Common myeloid progenitor, CD34-positive (primary cell): ENCODE results near the gene SLC22A23.
A peak's percentile ranks its signal among the peaks of the same experiment; 100 is the strongest.
"Not testable (repeated sequence)": the region's sequence is repeated elsewhere in the genome, so short reads cannot be mapped to it uniquely, and the experiment has no call there.

Source experiments
- CTCF ChIA-PET: fragments of 350-600 bp; sonication (Branson Sonifier 250); formaldehyde crosslinking; loops from one replicate; lab custom pipeline; 2021; ENCODE audit warnings: antibody characterized with exemption; lab: Charles Lee
- POLR2A ChIA-PET: fragments of 350-600 bp; sonication (Branson Sonifier 250); formaldehyde crosslinking; loops from one replicate; lab custom pipeline; 2021; ENCODE audit warnings: antibody characterized with exemption; lab: Charles Lee
- DNase-seq, 3 donors: peaks; one replicate each; pipeline versions ENCODE4 v3.0.0 to v3.0.0-alpha.2; 2013
- H3K27ac ChIP-seq, 2 experiments: 1 replicate in 1 of 2; 2 replicates in 1 of 2; pipeline ENCODE4 v1.7.0; 2013; ENCODE audit warnings: inconsistent platforms in 2 of 2, low read length in 2 of 2, mild to moderate bottlenecking in 2 of 2, low read depth in 1 of 2, moderate library complexity in 1 of 2; ENCODE audit not compliant: severe bottlenecking in 2 of 2, insufficient read depth in 1 of 2, poor library complexity in 1 of 2
- H3K27me3 ChIP-seq, 5 experiments: replicated peaks in 2 of 5; 1 replicate in 3 of 5; 2 replicates in 2 of 5; pipeline versions ENCODE4 v1.6.1 to v1.7.0; 2013; ENCODE audit warnings: low read length in 4 of 5, mild to moderate bottlenecking in 2 of 5, moderate library complexity in 2 of 5, inconsistent platforms in 1 of 5; ENCODE audit not compliant: insufficient read depth in 5 of 5, control insufficient read depth in 4 of 5
- H3K36me3 ChIP-seq, 4 experiments: 1 replicate in 2 of 4; 2 replicates in 2 of 4; pipeline versions ENCODE4 v1.6.1 to v1.7.0; 2013; ENCODE audit warnings: low read length in 3 of 4, control low read depth in 1 of 4, mild to moderate bottlenecking in 1 of 4; ENCODE audit not compliant: control insufficient read depth in 4 of 4, insufficient read depth in 4 of 4
- H3K4me1 ChIP-seq, 4 experiments: 1 replicate in 3 of 4; 2 replicates in 1 of 4; pipeline versions ENCODE4 v1.6.1 to v1.7.1; 2013; ENCODE audit warnings: low read length in 3 of 4, mild to moderate bottlenecking in 3 of 4, control low read depth in 1 of 4, inconsistent platforms in 1 of 4, moderate library complexity in 1 of 4; ENCODE audit not compliant: control insufficient read depth in 4 of 4, insufficient read depth in 4 of 4; ENCODE audit errors: control extremely low read depth in 1 of 4
- H3K4me3 ChIP-seq, 7 experiments: 1 replicate in 4 of 7; 2 replicates in 3 of 7; pipeline versions ENCODE4 v1.5.1 to v1.7.0; 2013; ENCODE audit warnings: mild to moderate bottlenecking in 7 of 7, low read length in 6 of 7, moderate library complexity in 6 of 7, inconsistent platforms in 2 of 7, low read depth in 2 of 7, control low read depth in 1 of 7; ENCODE audit not compliant: insufficient read depth in 4 of 7, control insufficient read depth in 1 of 7; ENCODE audit errors: extremely low read depth in 1 of 7
- H3K9me3 ChIP-seq, 5 experiments: 1 replicate in 4 of 5; 2 replicates in 1 of 5; pipeline versions ENCODE4 v1.6.1 to v1.7.1; 2013; ENCODE audit warnings: low read length in 4 of 5, mild to moderate bottlenecking in 2 of 5, inconsistent platforms in 1 of 5, low read depth in 1 of 5, moderate library complexity in 1 of 5; ENCODE audit not compliant: control insufficient read depth in 4 of 5, insufficient read depth in 2 of 5; ENCODE audit errors: control extremely low read depth in 1 of 5
- WGBS: methylation state at CpG from one replicate; pipeline ENCODE4 v1.1.5; 2013; ENCODE audit not compliant: insufficient coverage; 5-methylcytosine and 5-hydroxymethylcytosine counted together

Gene SLC22A23

DNA sequence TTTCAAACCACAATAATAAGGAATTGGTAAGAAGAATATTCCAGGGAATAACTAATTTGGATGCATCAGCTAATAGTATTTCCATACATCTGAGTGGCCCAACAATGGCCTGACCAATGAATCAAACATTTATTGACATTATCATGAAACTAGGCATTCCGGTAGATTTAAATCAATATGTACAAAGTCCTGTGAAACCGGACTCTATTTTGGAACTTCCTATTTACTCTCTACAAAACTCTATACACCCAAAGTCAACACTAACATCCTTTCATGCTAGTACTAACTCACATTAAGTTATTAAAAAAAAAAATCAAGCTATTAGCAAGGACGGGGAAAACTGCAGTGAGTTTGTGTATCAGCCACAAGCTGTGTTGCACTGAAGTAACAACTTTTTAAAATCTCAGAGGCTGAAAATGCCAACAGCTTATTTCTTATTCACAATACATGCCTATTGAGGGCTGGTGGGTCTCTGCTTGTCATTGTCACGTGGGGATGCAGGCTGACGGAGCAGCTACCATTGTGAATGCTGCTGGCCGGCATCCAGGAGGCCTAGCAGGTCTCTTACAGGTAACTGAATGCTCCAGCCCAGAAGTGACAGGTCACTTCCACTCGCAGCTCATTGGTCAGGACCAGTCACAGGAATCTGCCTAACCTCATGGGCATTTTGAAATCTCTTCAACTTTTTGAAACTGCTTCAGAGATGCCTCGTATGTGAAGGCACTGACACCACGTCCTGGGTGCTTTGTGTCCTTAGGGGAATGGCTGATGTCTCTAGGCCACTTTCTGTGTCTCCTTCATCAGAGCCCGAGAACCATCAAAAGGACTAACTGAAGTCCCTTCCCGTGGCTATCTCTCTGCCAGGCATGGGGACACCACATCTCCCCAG is 76.3 kb downstream of the SLC22A23 start:
- POLR2A ChIA-PET: no interaction called here
- Histone ChIP-seq H3K27me3 (peaks cover 0 to 1% (median 0%) of the 10 kb centered on the region in 5 experiments), H3K4me3 (no peak overlapping the region), H3K9me3 (no peaks in the 10 kb centered on the region), H3K4me1 (peaks cover 3 to 19% (median 12%) of the 10 kb centered on the region in 4 experiments), H3K27ac (no peak overlapping the region), H3K36me3 (no peaks in the 10 kb centered on the region)
- WGBS: 96% methylated on average over 11 of the region's 11 CpGs
- CTCF ChIA-PET: interaction anchor here (0.9 to 1.4 kb wide), 2 partner anchors 9 to 27 kb away, joined by 4 read pairs; no protein-coding TSS in a partner anchor
- DNase-seq: no peak

DNA sequence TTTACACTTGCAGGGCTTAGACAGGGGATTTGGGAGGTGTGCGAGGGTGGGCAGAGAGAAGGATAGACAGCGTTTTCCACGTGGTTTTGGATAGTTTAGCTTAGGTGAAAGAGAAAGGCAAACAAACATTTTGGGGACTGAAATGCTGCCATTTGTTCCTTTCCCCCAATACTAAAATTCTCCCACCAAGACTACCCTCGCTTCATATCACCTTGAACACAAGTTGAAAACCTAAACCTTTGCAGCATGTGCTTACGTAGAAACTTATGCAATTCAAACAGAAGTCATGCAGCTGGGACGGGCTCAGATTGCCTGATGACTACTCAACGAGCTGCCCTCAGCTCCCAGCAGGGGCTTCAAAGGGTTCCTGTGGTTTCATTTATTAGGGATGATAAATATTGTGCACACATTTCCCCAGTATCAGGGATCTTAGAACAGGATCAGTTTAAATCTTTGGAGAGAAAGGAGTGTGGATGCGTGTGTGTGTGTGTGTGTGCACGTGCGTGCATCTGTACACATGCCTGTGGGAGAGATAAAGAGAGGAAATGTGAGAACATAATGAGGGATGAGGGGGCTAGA is 77.3 kb downstream of the SLC22A23 start:
- no peak for DNase-seq
- H3K4me1 ChIP-seq: peaks cover 3 to 19% (median 12%) of the 10 kb centered on the region in 4 experiments
- H3K4me3 ChIP-seq: no peak overlapping the region
- WGBS: 92% methylated on average over 8 of the region's 10 CpGs
- no peaks in the 10 kb centered on the region for H3K36me3 ChIP-seq
- no peaks in the 10 kb centered on the region for H3K9me3 ChIP-seq
- no peaks in the 10 kb centered on the region for H3K27me3 ChIP-seq
- ChIA-PET CTCF (interaction anchor here (0.6 to 1.4 kb wide), 2 partner anchors 8 to 26 kb away, joined by 3 to 4 read pairs; no protein-coding TSS in a partner anchor), POLR2A (no interaction called here)
- no peak overlapping the region for H3K27ac ChIP-seq

DNA sequence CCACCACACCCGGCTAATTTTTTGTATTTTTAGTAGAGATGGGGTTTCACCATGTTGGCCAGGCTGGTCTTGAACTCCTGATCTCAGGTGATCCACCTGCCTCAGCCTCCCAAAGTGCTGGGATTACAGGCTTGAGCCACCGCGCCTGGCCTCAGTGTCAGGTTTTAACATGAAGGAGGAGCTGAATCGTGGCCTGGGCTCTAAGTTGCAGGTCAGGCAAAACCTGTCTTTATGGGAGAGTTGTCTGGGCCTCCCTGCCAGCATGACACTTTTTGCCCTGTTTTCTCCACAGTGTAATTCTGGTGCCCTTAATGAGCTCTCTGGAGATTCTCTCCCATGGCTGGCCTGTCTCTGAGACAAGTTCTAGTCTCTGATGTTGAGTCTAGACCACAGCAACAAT is 78.0 kb downstream of the SLC22A23 start:
- 96% methylated on average over 3 of the region's 4 CpGs for WGBS
- POLR2A ChIA-PET, H3K36me3 ChIP-seq, DNase-seq, H3K27ac ChIP-seq, CTCF ChIA-PET, H3K9me3 ChIP-seq, H3K27me3 ChIP-seq, H3K4me3 ChIP-seq: not testable (repeated sequence)
- peaks cover 3 to 19% (median 12%) of the 10 kb centered on the region in 4 experiments for H3K4me1 ChIP-seq

DNA sequence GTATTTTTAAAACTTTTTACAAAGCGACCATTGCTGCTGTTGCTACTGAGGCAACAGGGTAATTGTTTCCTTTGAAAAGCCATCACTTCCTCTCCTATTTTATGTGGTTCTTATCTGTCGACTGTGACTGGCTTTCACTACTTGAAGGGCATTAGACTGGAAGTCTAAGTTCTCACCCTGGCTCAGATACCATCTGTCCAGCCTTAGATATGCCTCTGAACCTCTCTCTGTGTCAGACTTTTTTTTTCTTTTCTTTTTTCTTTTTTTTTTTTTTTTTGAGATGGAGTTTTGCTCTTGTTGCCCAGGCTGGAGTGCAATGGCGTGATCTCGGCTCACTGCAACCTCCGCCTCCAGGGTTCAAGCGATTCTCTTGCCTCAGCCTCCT is 78.5 kb downstream of the SLC22A23 start:
- POLR2A ChIA-PET, H3K36me3 ChIP-seq, H3K27ac ChIP-seq, CTCF ChIA-PET, H3K9me3 ChIP-seq, H3K27me3 ChIP-seq: not testable (repeated sequence)
- Histone ChIP-seq H3K4me1 (peaks cover 3 to 19% (median 12%) of the 10 kb centered on the region in 4 experiments), H3K4me3 (peak overlapping the region in 1 of 7 experiments; percentile 45)
- peak; percentile 45 to 88 (median 80) for DNase-seq
- WGBS: 0% methylated on average over 2 of the region's 6 CpGs

- DNase-seq: peak in 1 of 3 donors; percentile 28
- ChIA-PET POLR2A (no interaction called here), CTCF (interaction anchor here (1.1 kb wide), 1 partner anchor 600 kb away, joined by 3 read pairs; no protein-coding TSS in a partner anchor)
- no peaks in the 10 kb centered on the region for H3K36me3 ChIP-seq
- WGBS: 65% methylated on average over 16 of the region's 17 CpGs
- H3K27me3 ChIP-seq: no peaks in the 10 kb centered on the region
- peaks cover 3 to 19% (median 12%) of the 10 kb centered on the region in 4 experiments for H3K4me1 ChIP-seq
- H3K4me3 ChIP-seq: peak overlapping the region in 2 of 7 experiments; percentile 11 to 45
- H3K27ac ChIP-seq: no peak overlapping the region
- no peaks in the 10 kb centered on the region for H3K9me3 ChIP-seq
These were observed 79.1 kb downstream of the SLC22A23 start for GRCh38 chr6:3377536-3378397.

DNA sequence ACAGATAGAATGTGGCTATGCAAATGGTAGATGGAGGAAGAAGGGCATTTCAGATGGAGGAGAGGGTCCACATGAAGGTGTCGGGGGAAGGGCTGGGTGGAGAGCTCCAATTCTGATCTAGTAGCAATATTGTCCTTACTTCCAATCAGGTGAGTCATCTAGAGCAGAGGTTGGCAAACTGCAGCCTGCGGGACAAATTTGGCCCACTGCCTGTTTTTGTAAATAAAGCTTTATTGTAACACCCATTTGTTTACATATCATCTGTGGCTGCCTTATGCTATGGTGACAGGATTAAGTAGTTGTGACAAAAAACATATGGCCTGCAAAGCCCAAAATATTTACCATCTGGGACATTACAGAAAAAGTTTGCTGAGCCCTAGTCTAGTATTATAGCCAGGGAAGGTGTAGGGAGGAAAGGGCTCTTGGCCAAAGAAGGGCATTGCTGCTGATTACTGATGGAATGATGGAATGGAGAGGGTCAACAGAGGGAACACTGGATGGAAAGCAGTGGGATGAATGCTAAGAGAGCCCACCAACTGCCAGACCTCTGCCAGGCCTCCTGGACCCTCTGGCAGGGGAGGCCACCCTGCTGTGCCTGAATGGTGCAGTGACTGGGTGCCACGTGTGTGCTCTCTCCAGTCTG is 79.8 kb downstream of the SLC22A23 start:
- no peaks in the 10 kb centered on the region for H3K36me3 ChIP-seq
- POLR2A ChIA-PET: no interaction called here
- peaks cover 3 to 21% (median 12%) of the 10 kb centered on the region in 4 experiments for H3K4me1 ChIP-seq
- CTCF ChIA-PET: interaction anchor here (1.1 kb wide), 1 partner anchor 601 kb away, joined by 3 read pairs; no protein-coding TSS in a partner anchor
- no peak overlapping the region for H3K27ac ChIP-seq
- DNase-seq: no peak
- no peaks in the 10 kb centered on the region for H3K27me3 ChIP-seq
- H3K9me3 ChIP-seq: no peaks in the 10 kb centered on the region
- 89% methylated on average over 2 of the region's 3 CpGs for WGBS
- H3K4me3 ChIP-seq: no peak overlapping the region
